HTERT RPE-1 (cell line): ENCODE data around the gene CFAP69.

Experiments used
- in situ Hi-C: fragments of 300-500 bp; cut with MboI; formaldehyde crosslinking; loops from 4 replicates; pipeline ENCODE4 v1.14.3; 2020; ENCODE audit warnings: low sequenced_read_pairs

Gene CFAP69

GRCh38 chr7:90270431-90271178, 25.6 kb downstream of the CFAP69 start:
- in situ Hi-C loops, result no loop called here

- in situ Hi-C loops, result no loop called here
These were observed 26.8 kb downstream of the CFAP69 start for GRCh38 chr7:90271753-90272152.

GRCh38 chr7:90272242-90272641, 27.3 kb downstream of the CFAP69 start:
- in situ Hi-C loops, result no loop called here

GRCh38 chr7:90274161-90274560, 29.2 kb downstream of the CFAP69 start:
- in situ Hi-C loops, result no loop called here

GRCh38 chr7:90276033-90276728, 31.2 kb downstream of the CFAP69 start:
- in situ Hi-C loops, result no loop called here

GRCh38 chr7:90288154-90288553, 43.2 kb downstream of the CFAP69 start:
- in situ Hi-C loops, result no loop called here

GRCh38 chr7:90290244-90291113, 45.5 kb downstream of the CFAP69 start:
- in situ Hi-C loops, result no loop called here

- in situ Hi-C loops, result no loop called here
These were observed 53.4 kb downstream of the CFAP69 start for GRCh38 chr7:90298145-90299038.

GRCh38 chr7:90303241-90303640, 58.3 kb downstream of the CFAP69 start:
- in situ Hi-C loops, result no loop called here

- in situ Hi-C loops, result no loop called here
These were observed 64.9 kb downstream of the CFAP69 start for GRCh38 chr7:90309872-90310271.

- in situ Hi-C loops, result no loop called here
These were observed 66.2 kb downstream of the CFAP69 start for GRCh38 chr7:90311175-90311574.

GRCh38 chr7:90312745-90313144, 67.8 kb downstream of the CFAP69 start:
- in situ Hi-C loops, result no loop called here

GRCh38 chr7:90313907-90314306, 68.9 kb downstream of the CFAP69 start:
- in situ Hi-C loops, result no loop called here

- in situ Hi-C loops, result no loop called here
These were observed 75.0 kb downstream of the CFAP69 start for GRCh38 chr7:90320014-90320413.

GRCh38 chr7:90320418-90320800, 75.4 kb downstream of the CFAP69 start:
- in situ Hi-C loops, result no loop called here

- in situ Hi-C loops, result no loop called here
These were observed 76.0 kb downstream of the CFAP69 start, which contains the start of gene FAM237B for GRCh38 chr7:90320801-90321494. Gene FAM237B (minus strand): TSS chr7:90321304. CDS start chr7:90319748, 1,556 bp downstream.

- in situ Hi-C loops, result no loop called here
These were observed 77.9 kb downstream of the CFAP69 start for GRCh38 chr7:90322837-90323236.

- in situ Hi-C loops, result no loop called here
These were observed 81.5 kb downstream of the CFAP69 start for GRCh38 chr7:90326500-90326899.

GRCh38 chr7:90334193-90334843, 89.3 kb downstream of the CFAP69 start:
- in situ Hi-C loops, result no loop called here
